HL-60 (cell line): Measurements from ENCODE around the gene KMT2A.

Source experiments
- DNase-seq, 2 experiments: peaks; one replicate each; pipeline ENCODE4 v3.0.0-alpha.2; 2010 to 2020; ENCODE audit warnings: low read depth in 1 of 2, low spot score in 1 of 2
- H3K27ac ChIP-seq: fragments of 250-450 bp; sonication (Bioruptor Pico); replicated peaks from 2 replicates; pipeline ENCODE4 v1.5.1; 2020; ENCODE audit warnings: mild to moderate bottlenecking, moderate library complexity
- H3K27me3 ChIP-seq: fragments of 250-450 bp; sonication (Bioruptor Pico); 2 replicates; pipeline ENCODE4 v1.5.1; 2021; ENCODE audit warnings: mild to moderate bottlenecking, moderate library complexity; ENCODE audit not compliant: insufficient read depth, poor library complexity, severe bottlenecking
- H3K4me3 ChIP-seq: replicated peaks from 2 replicates; pipeline ENCODE4 v1.5.1; 2011; ENCODE audit warnings: mild to moderate bottlenecking, control low read depth, low read length; ENCODE audit not compliant: insufficient read depth
- GABPA ChIP-seq: IDR thresholded peaks from 2 replicates; pipeline ENCODE4 v1.6.1; 2012; ENCODE audit warnings: low read depth
- POLR2AphosphoS5 ChIP-seq: IDR thresholded peaks from 2 replicates; pipeline ENCODE4 v1.6.1; 2012; ENCODE audit warnings: low read depth
- SPI1 ChIP-seq: IDR thresholded peaks from 2 replicates; pipeline ENCODE4 v1.6.1; 2012; ENCODE audit warnings: low read depth, mild to moderate bottlenecking, borderline replicate concordance
- TF ChIP-seq, protein P1 (sequence below): IDR thresholded peaks from one replicate; pipeline ENCODE4 v1.5.1; 2011; ENCODE audit warnings: low read length, control low read depth, inconsistent platforms; ENCODE audit not compliant: insufficient read depth
- TF ChIP-seq, protein P2 (sequence below): IDR thresholded peaks from 2 replicates; pipeline ENCODE4 v1.6.1; 2012; ENCODE audit warnings: low read depth; ENCODE audit not compliant: insufficient replicate concordance

KMT2A gene

DNA sequence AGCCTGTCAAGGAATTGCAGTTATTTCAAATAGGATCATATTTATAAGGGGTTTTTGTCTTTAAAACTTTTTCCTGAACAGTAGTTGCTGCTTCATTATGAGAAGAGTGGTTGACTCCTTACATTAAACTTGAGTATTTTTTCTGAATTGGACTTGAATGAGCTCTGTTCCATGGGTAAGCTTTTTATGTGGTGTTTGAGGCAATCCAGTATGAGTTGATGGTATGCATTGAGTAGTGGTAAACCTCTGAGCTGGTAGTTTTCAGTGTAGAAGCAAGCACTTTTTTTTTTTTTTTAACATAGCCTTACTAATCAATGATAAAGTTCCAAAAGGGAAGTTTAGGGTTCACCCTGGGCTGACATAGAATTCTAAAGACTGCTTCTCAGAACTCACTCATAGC, 3.4 kb downstream of the KMT2A start:
- TF ChIP-seq, protein P1, sequence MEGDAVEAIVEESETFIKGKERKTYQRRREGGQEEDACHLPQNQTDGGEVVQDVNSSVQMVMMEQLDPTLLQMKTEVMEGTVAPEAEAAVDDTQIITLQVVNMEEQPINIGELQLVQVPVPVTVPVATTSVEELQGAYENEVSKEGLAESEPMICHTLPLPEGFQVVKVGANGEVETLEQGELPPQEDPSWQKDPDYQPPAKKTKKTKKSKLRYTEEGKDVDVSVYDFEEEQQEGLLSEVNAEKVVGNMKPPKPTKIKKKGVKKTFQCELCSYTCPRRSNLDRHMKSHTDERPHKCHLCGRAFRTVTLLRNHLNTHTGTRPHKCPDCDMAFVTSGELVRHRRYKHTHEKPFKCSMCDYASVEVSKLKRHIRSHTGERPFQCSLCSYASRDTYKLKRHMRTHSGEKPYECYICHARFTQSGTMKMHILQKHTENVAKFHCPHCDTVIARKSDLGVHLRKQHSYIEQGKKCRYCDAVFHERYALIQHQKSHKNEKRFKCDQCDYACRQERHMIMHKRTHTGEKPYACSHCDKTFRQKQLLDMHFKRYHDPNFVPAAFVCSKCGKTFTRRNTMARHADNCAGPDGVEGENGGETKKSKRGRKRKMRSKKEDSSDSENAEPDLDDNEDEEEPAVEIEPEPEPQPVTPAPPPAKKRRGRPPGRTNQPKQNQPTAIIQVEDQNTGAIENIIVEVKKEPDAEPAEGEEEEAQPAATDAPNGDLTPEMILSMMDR = no peak
- TF ChIP-seq, protein P2, sequence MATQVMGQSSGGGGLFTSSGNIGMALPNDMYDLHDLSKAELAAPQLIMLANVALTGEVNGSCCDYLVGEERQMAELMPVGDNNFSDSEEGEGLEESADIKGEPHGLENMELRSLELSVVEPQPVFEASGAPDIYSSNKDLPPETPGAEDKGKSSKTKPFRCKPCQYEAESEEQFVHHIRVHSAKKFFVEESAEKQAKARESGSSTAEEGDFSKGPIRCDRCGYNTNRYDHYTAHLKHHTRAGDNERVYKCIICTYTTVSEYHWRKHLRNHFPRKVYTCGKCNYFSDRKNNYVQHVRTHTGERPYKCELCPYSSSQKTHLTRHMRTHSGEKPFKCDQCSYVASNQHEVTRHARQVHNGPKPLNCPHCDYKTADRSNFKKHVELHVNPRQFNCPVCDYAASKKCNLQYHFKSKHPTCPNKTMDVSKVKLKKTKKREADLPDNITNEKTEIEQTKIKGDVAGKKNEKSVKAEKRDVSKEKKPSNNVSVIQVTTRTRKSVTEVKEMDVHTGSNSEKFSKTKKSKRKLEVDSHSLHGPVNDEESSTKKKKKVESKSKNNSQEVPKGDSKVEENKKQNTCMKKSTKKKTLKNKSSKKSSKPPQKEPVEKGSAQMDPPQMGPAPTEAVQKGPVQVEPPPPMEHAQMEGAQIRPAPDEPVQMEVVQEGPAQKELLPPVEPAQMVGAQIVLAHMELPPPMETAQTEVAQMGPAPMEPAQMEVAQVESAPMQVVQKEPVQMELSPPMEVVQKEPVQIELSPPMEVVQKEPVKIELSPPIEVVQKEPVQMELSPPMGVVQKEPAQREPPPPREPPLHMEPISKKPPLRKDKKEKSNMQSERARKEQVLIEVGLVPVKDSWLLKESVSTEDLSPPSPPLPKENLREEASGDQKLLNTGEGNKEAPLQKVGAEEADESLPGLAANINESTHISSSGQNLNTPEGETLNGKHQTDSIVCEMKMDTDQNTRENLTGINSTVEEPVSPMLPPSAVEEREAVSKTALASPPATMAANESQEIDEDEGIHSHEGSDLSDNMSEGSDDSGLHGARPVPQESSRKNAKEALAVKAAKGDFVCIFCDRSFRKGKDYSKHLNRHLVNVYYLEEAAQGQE = no peak
- TF ChIP-seq GABPA (no peak), SPI1 (no peak), POLR2AphosphoS5 (no peak)
- Histone ChIP-seq H3K4me3 (no peak overlapping the region), H3K27ac (no peak overlapping the region), H3K27me3 (no peaks in the 10 kb centered on the region)
- no peak for DNase-seq

DNA sequence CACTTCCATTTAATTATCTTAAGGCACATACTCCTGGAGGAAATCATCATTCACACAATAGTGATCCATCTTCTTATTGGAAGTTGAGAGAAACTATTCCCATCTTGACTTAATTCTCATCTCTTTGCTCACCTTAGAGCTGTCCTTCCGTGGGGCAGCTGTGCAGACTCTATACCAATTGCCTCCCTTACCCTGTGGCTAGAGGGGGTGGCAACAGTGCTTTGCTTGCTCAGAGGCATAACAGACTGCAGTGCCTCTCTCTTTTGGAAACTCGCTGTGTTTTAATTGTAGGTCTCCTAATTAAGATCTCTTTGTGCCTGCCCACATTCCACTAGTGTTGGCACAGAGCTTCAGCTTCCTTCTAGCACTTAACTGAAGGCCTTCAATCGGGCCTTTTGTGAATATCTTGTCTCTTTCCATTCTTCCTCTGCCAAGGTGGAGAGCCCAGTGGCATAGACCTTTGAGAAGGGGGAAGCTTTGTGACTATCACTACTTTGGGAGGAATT, 5.5 kb downstream of the KMT2A start:
- H3K27ac ChIP-seq = no peak overlapping the region
- no peaks in the 10 kb centered on the region for H3K27me3 ChIP-seq
- no peak overlapping the region for H3K4me3 ChIP-seq
- TF ChIP-seq, protein P2 = no peak
- TF ChIP-seq, protein P1 = no peak
- TF ChIP-seq POLR2AphosphoS5 (no peak), GABPA (no peak), SPI1 (no peak)
- DNase-seq = no peak

DNA sequence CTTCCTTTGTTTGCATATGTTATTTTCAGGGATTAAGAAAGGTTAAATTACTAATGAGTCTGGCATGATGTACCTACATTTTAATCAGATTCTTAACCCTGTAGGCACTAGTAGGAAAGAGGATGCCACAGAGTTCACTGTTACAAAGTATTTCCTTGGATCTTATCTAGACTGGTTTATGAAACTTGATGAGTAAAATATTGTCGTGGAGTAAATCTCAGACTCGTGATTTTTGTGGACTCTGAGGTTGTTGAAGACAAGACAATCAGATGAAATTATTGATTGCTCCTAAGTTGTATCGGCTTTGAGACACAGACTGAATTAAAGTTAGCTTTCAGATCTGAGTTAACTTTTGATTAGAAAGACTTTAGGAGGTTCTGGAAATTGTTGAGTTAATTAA, 6.0 kb downstream of the KMT2A start:
- no peak overlapping the region for H3K27ac ChIP-seq

More for the DNA sequence above, 6.0 kb downstream of the KMT2A start:
- TF ChIP-seq SPI1 = no peak
- TF ChIP-seq, protein P2 = no peak
- no peak for TF ChIP-seq GABPA
- TF ChIP-seq POLR2AphosphoS5 = no peak
- TF ChIP-seq, protein P1 = no peak
- Histone ChIP-seq H3K27me3 (no peaks in the 10 kb centered on the region), H3K4me3 (no peak overlapping the region)
- DNase-seq = no peak
